ENCODE data around the gene TP73.

TP73 gene

GRCh38 chr1:3651930-3652547, at the start of gene TP73:
Gene TP73, plus strand, starts transcription at chr1:3652516. Its CDS starts 29,850 bp downstream, at chr1:3682366.
- no peak for DNase-seq

GRCh38 chr1:3603156-3603555, 49.2 kb upstream of the TP73 start:
- DNase-seq, result no peak

- DNase-seq, result no peak
Measured at GRCh38 chr1:3603571-3604467, 48.5 kb upstream of the TP73 start.

- DNase-seq, result no peak
Measured at GRCh38 chr1:3604468-3604974, 47.8 kb upstream of the TP73 start.

GRCh38 chr1:3604997-3605823, 47.1 kb upstream of the TP73 start:
- DNase-seq, result no peak

GRCh38 chr1:3606779-3607702, 45.3 kb upstream of the TP73 start:
- DNase-seq, result no peak

- peak; percentile 77 for DNase-seq
Measured at GRCh38 chr1:3607703-3608065, 44.6 kb upstream of the TP73 start.

GRCh38 chr1:3608154-3608553, 44.2 kb upstream of the TP73 start:
- no peak for DNase-seq

- no peak for DNase-seq
Measured at GRCh38 chr1:3609016-3609768, 43.1 kb upstream of the TP73 start.

- no peak for DNase-seq
Measured at GRCh38 chr1:3609769-3610526, 42.4 kb upstream of the TP73 start.

GRCh38 chr1:3610527-3611169, 41.7 kb upstream of the TP73 start:
- peak; percentile 46 for DNase-seq

GRCh38 chr1:3611170-3612019, 40.9 kb upstream of the TP73 start, which contains the start of gene MEGF6:
Gene MEGF6, minus strand, starts transcription at chr1:3611508. Its CDS starts 240 bp downstream, at chr1:3611268.
- DNase-seq, result peak; percentile 56

- DNase-seq, result no peak
Measured at GRCh38 chr1:3612123-3612522, 40.2 kb upstream of the TP73 start.

GRCh38 chr1:3614755-3615742, 37.3 kb upstream of the TP73 start:
- DNase-seq, result no peak

- no peak for DNase-seq
Measured at GRCh38 chr1:3616861-3617260, 35.5 kb upstream of the TP73 start.

GRCh38 chr1:3617806-3618345, 34.4 kb upstream of the TP73 start:
- no peak for DNase-seq

- DNase-seq, result no peak
Measured at GRCh38 chr1:3618531-3618880, 33.8 kb upstream of the TP73 start.

Data from NCI-H1694 (cell line).